CD4-positive, alpha-beta T cell treated with Interleukin-6 for 4 hours (primary cell): Measurements from ENCODE around the gene LYRM4.

Experiments
- DNase-seq: peaks from one replicate; pipeline ENCODE4 v3.0.0-alpha.2; 2020; ENCODE audit warnings: mixed read lengths

Gene LYRM4

GRCh38 chr6:5091210-5092069 is 169.3 kb downstream of the LYRM4 start:
- no peak for DNase-seq

GRCh38 chr6:5090603-5091002 is 170.1 kb downstream of the LYRM4 start:
- DNase-seq = no peak

GRCh38 chr6:5089481-5090438 is 171.0 kb downstream of the LYRM4 start:
- no peak for DNase-seq

- no peak for DNase-seq
Observed at GRCh38 chr6:5088780-5089179, 172.0 kb downstream of the LYRM4 start.

- peak; percentile 6 for DNase-seq
Observed at GRCh38 chr6:5087389-5087788, 173.4 kb downstream of the LYRM4 start.

- no peak for DNase-seq
Observed at GRCh38 chr6:5086294-5086890, 174.4 kb downstream of the LYRM4 start.

- no peak for DNase-seq
Observed at GRCh38 chr6:5085648-5086293, 175.0 kb downstream of the LYRM4 start.

- no peak for DNase-seq
Observed at GRCh38 chr6:5084781-5085647, 175.7 kb downstream of the LYRM4 start, which contains the start of gene PPP1R3G. Gene PPP1R3G (plus strand): TSS chr6:5085341. CDS start chr6:5085486, 145 bp downstream.

- no peak for DNase-seq
Observed at GRCh38 chr6:5084360-5084780, 176.4 kb downstream of the LYRM4 start.

- no peak for DNase-seq
Observed at GRCh38 chr6:5083813-5084359, 176.9 kb downstream of the LYRM4 start.

- no peak for DNase-seq
Observed at GRCh38 chr6:5083307-5083583, 177.5 kb downstream of the LYRM4 start.

- DNase-seq = no peak
Observed at GRCh38 chr6:5082487-5083306, 178.1 kb downstream of the LYRM4 start.

- DNase-seq = no peak
Observed at GRCh38 chr6:5081955-5082354, 178.8 kb downstream of the LYRM4 start.

GRCh38 chr6:5081182-5081581 is 179.6 kb downstream of the LYRM4 start:
- no peak for DNase-seq

GRCh38 chr6:5080574-5080973 is 180.2 kb downstream of the LYRM4 start:
- no peak for DNase-seq

GRCh38 chr6:5079692-5080091 is 181.1 kb downstream of the LYRM4 start:
- no peak for DNase-seq

- DNase-seq = no peak
Observed at GRCh38 chr6:5078121-5078669, 182.6 kb downstream of the LYRM4 start.

- no peak for DNase-seq
Observed at GRCh38 chr6:5076931-5077330, 183.8 kb downstream of the LYRM4 start.

- no peak for DNase-seq
Observed at GRCh38 chr6:5073992-5074391, 186.8 kb downstream of the LYRM4 start.

GRCh38 chr6:5072440-5072839 is 188.3 kb downstream of the LYRM4 start:
- no peak for DNase-seq
